GM23338 (cell line): ENCODE data around the gene PDE6C. TPM values are rescaled to one million over a fixed set of nuclear protein-coding genes. Genes with fewer than 3 reads are reported as not detected.

ENCODE experiments used
- ATAC-seq: fragments of 200-7000 bp; cut with Tn5 transposase; 3 replicates; pipeline ENCODE4 v1.9.1; 2020
- DNase-seq: peaks from one replicate; pipeline ENCODE4 v3.0.0-alpha.2; 2015; ENCODE audit warnings: low spot score
- H2AFZ ChIP-seq: fragments of 200-600 bp; sonication (generic); 2 replicates; pipeline ENCODE4 v1.8.0; 2016; ENCODE audit warnings: antibody characterized with exemption, mild to moderate bottlenecking, moderate library complexity
- H3F3A ChIP-seq: fragments of 200-600 bp; sonication (generic); replicated peaks from 2 replicates; pipeline ENCODE4 v1.8.0; 2017; ENCODE audit warnings: antibody characterized with exemption, mixed run types, low read depth
- H3K27ac ChIP-seq: fragments of 200-600 bp; sonication (generic); 2 replicates; pipeline ENCODE4 v1.6.1; 2016; ENCODE audit warnings: low read depth
- H3K27me3 ChIP-seq: fragments of 200-600 bp; sonication (generic); 2 replicates; pipeline ENCODE4 v1.8.0; 2016; ENCODE audit warnings: mild to moderate bottlenecking, mixed run types, moderate library complexity; ENCODE audit not compliant: insufficient read depth
- H3K36me3 ChIP-seq: fragments of 200-600 bp; sonication (generic); 2 replicates; pipeline ENCODE4 v1.8.0; 2016; ENCODE audit warnings: mild to moderate bottlenecking; ENCODE audit not compliant: insufficient read depth
- H3K4me1 ChIP-seq: fragments of 200-600 bp; sonication (generic); 2 replicates; pipeline ENCODE4 v1.8.0; 2016; ENCODE audit warnings: mild to moderate bottlenecking, moderate library complexity; ENCODE audit not compliant: insufficient read depth
- H3K4me2 ChIP-seq: fragments of 200-600 bp; sonication (generic); 2 replicates; pipeline ENCODE4 v1.7.1; 2017; ENCODE audit warnings: mixed run types
- H3K4me3 ChIP-seq: fragments of 200-600 bp; sonication (generic); 2 replicates; pipeline ENCODE4 v1.6.1; 2016; ENCODE audit warnings: mixed run types
- H3K79me2 ChIP-seq: fragments of 200-600 bp; sonication (generic); replicated peaks from 2 replicates; pipeline ENCODE4 v1.8.0; 2017; ENCODE audit warnings: mild to moderate bottlenecking; ENCODE audit not compliant: insufficient read depth
- H3K9me2 ChIP-seq: fragments of 200-600 bp; sonication (generic); 2 replicates; pipeline ENCODE4 v1.8.0; 2017; ENCODE audit not compliant: insufficient read depth
- H4K20me1 ChIP-seq: fragments of 200-600 bp; sonication (generic); replicated peaks from 2 replicates; pipeline ENCODE4 v1.8.0; 2017; ENCODE audit warnings: mild to moderate bottlenecking; ENCODE audit not compliant: insufficient read depth
- H3K27ac Mint-ChIP-seq: 2 replicates; pipeline ENCODE4 v1.8.0; 2020; ENCODE audit warnings: inconsistent platforms, mild to moderate bottlenecking, moderate library complexity, mixed read lengths
- H3K27me3 Mint-ChIP-seq: 3 replicates; pipeline ENCODE4 v1.8.0; 2022; ENCODE audit warnings: low read depth, mild to moderate bottlenecking, moderate library complexity, mixed read lengths, inconsistent platforms; ENCODE audit not compliant: insufficient read depth, poor library complexity
- H3K36me3 Mint-ChIP-seq: 3 replicates; pipeline ENCODE4 v1.8.0; 2021; ENCODE audit warnings: low read depth, mild to moderate bottlenecking, inconsistent platforms, moderate library complexity, mixed read lengths
- H3K4me1 Mint-ChIP-seq: 3 replicates; pipeline ENCODE4 v1.8.0; 2020; ENCODE audit warnings: mild to moderate bottlenecking, inconsistent platforms, mixed read lengths
- H3K4me3 Mint-ChIP-seq: 3 replicates; pipeline ENCODE4 v1.8.0; 2021; ENCODE audit warnings: moderate library complexity, mild to moderate bottlenecking, inconsistent platforms, mixed read lengths
- H3K9me3 Mint-ChIP-seq: 3 replicates; pipeline ENCODE4 v1.8.0; 2020; ENCODE audit warnings: moderate library complexity, mild to moderate bottlenecking, inconsistent platforms, mixed read lengths
- CREB1 ChIP-seq: fragments of 250-450 bp; sonication (Bioruptor Pico); IDR thresholded peaks from 2 replicates; pipeline ENCODE4 v1.5.0; 2020; ENCODE audit warnings: low read depth, mild to moderate bottlenecking, moderate library complexity
- EZH2 ChIP-seq: fragments of 200-600 bp; sonication (generic); IDR thresholded peaks from one replicate; pipeline ENCODE4 v1.8.0; 2017; ENCODE audit warnings: antibody characterized with exemption, mild to moderate bottlenecking, low read depth; ENCODE audit not compliant: unreplicated experiment
- EZH2phosphoT487 ChIP-seq: fragments of 200-600 bp; sonication (generic); IDR thresholded peaks from one replicate; pipeline ENCODE4 v1.8.1; 2018; ENCODE audit warnings: antibody characterized with exemption; ENCODE audit not compliant: unreplicated experiment
- JUNB ChIP-seq: IDR thresholded peaks from one replicate; pipeline ENCODE4 v1.6.1; 2016; ENCODE audit warnings: antibody characterized with exemption; ENCODE audit not compliant: unreplicated experiment
- NANOG ChIP-seq: IDR thresholded peaks from 2 replicates; pipeline ENCODE4 v1.6.1; 2016; ENCODE audit warnings: antibody characterized with exemption, borderline replicate concordance
- POLR2AphosphoS5 ChIP-seq: IDR thresholded peaks from 2 replicates; pipeline ENCODE4 v1.6.1; 2016; ENCODE audit warnings: antibody characterized with exemption, low read depth
- STAT1 ChIP-seq: IDR thresholded peaks from one replicate; pipeline ENCODE4 v1.6.1; 2016; ENCODE audit warnings: antibody characterized with exemption; ENCODE audit not compliant: unreplicated experiment
- ZNF114 ChIP-seq: fragments of 250-450 bp; sonication (Bioruptor Pico); IDR thresholded peaks from 2 replicates; pipeline ENCODE4 v1.5.0; 2020; ENCODE audit warnings: mild to moderate bottlenecking, moderate library complexity
- ZNF331 ChIP-seq: fragments of 250-450 bp; sonication (Bioruptor Pico); IDR thresholded peaks from 2 replicates; pipeline ENCODE4 v1.5.0; 2020; ENCODE audit warnings: low read depth, mild to moderate bottlenecking, moderate library complexity
- polyA plus RNA-seq: library from polyadenylated mRNA; unstranded; fragments of >200 nt; fragmentation: Nextera tagmentation; extraction: Ambion mirVana; gene quantifications from 2 replicates; pipeline ENCODE4 v1.2.1, GENCODE V29; 2016
- total RNA-seq: library from RNA; depleted of rRNA; stranded (reverse); fragments of >200 nt; shearing (Covaris generic); gene quantifications from 2 replicates; pipeline ENCODE4 v1.2.3, GENCODE V29; 2014
- TF ChIP-seq, protein P1 (sequence below): fragments of 250-450 bp; sonication (Bioruptor Pico); IDR thresholded peaks from 2 replicates; pipeline ENCODE4 v1.5.0; 2020; ENCODE audit warnings: mild to moderate bottlenecking, moderate library complexity
- TF ChIP-seq, protein P2 (sequence below): IDR thresholded peaks from 2 replicates; pipeline ENCODE4 v1.6.1; 2016; ENCODE audit warnings: antibody characterized with exemption
- TF ChIP-seq, protein P3 (sequence below): IDR thresholded peaks from one replicate; pipeline ENCODE4 v1.6.1; 2018; ENCODE audit warnings: antibody characterized with exemption; ENCODE audit not compliant: unreplicated experiment
- TF ChIP-seq, protein P4 (sequence below), 2 experiments: fragments of 200-600 bp in 1 of 2; sonication (generic) in 1 of 2; conservative IDR thresholded peaks; 2 replicates each; pipeline versions ENCODE4 v1.5.1 to v1.6.1; 2016 to 2017; ENCODE audit warnings: antibody characterized with exemption in 2 of 2, low read depth in 2 of 2, mild to moderate bottlenecking in 2 of 2, moderate library complexity in 1 of 2

PDE6C gene
- total and polyA plus RNA-seq, 2 experiments from 2014 or later, result 0.06 TPM; not detected in 1

DNA sequence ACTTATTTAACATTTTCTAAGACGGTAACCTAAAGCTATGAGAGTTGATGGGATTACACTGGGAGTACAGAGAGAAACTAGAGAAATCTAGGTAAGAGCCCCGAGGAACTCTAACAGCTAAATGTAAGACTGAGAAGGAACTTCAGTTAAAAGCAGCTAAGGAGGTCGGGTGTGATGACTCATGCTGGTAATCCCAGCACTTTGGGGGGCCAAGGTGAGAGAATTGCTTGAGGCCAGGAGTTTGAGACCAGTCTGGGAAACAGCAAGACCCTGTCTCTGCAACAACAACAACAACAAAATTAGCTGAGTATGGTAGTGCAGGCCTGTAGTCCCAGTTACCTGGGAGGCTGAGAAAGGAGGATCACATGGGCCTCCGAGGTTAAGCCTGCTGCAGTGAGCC, 66.0 kb downstream of the PDE6C start:
- H3K4me3 ChIP-seq, result no peak overlapping the region
- Mint-ChIP-seq H3K36me3 (peaks cover 8% of the 10 kb centered on the region; the same call in 2 of the 3 replicates), H3K4me3 (no peak overlapping the region), H3K9me3 (no peaks in the 10 kb centered on the region), H3K4me1 (no peaks in the 10 kb centered on the region), H3K27ac (no peak overlapping the region), H3K27me3 (no peaks in the 10 kb centered on the region)
- H3K4me2 ChIP-seq, result no peak overlapping the region
- H3K36me3 ChIP-seq, result no peaks in the 10 kb centered on the region
- H2AFZ ChIP-seq, result no peak overlapping the region
- H3K79me2 ChIP-seq, result no peaks in the 10 kb centered on the region
- DNase-seq (no peak), ATAC-seq (no peak)
- H3F3A ChIP-seq, result no peaks in the 10 kb centered on the region
- no peak overlapping the region for H3K27ac ChIP-seq
- TF ChIP-seq STAT1, result no peak
- no peak for TF ChIP-seq EZH2phosphoT487
- TF ChIP-seq, protein P1, sequence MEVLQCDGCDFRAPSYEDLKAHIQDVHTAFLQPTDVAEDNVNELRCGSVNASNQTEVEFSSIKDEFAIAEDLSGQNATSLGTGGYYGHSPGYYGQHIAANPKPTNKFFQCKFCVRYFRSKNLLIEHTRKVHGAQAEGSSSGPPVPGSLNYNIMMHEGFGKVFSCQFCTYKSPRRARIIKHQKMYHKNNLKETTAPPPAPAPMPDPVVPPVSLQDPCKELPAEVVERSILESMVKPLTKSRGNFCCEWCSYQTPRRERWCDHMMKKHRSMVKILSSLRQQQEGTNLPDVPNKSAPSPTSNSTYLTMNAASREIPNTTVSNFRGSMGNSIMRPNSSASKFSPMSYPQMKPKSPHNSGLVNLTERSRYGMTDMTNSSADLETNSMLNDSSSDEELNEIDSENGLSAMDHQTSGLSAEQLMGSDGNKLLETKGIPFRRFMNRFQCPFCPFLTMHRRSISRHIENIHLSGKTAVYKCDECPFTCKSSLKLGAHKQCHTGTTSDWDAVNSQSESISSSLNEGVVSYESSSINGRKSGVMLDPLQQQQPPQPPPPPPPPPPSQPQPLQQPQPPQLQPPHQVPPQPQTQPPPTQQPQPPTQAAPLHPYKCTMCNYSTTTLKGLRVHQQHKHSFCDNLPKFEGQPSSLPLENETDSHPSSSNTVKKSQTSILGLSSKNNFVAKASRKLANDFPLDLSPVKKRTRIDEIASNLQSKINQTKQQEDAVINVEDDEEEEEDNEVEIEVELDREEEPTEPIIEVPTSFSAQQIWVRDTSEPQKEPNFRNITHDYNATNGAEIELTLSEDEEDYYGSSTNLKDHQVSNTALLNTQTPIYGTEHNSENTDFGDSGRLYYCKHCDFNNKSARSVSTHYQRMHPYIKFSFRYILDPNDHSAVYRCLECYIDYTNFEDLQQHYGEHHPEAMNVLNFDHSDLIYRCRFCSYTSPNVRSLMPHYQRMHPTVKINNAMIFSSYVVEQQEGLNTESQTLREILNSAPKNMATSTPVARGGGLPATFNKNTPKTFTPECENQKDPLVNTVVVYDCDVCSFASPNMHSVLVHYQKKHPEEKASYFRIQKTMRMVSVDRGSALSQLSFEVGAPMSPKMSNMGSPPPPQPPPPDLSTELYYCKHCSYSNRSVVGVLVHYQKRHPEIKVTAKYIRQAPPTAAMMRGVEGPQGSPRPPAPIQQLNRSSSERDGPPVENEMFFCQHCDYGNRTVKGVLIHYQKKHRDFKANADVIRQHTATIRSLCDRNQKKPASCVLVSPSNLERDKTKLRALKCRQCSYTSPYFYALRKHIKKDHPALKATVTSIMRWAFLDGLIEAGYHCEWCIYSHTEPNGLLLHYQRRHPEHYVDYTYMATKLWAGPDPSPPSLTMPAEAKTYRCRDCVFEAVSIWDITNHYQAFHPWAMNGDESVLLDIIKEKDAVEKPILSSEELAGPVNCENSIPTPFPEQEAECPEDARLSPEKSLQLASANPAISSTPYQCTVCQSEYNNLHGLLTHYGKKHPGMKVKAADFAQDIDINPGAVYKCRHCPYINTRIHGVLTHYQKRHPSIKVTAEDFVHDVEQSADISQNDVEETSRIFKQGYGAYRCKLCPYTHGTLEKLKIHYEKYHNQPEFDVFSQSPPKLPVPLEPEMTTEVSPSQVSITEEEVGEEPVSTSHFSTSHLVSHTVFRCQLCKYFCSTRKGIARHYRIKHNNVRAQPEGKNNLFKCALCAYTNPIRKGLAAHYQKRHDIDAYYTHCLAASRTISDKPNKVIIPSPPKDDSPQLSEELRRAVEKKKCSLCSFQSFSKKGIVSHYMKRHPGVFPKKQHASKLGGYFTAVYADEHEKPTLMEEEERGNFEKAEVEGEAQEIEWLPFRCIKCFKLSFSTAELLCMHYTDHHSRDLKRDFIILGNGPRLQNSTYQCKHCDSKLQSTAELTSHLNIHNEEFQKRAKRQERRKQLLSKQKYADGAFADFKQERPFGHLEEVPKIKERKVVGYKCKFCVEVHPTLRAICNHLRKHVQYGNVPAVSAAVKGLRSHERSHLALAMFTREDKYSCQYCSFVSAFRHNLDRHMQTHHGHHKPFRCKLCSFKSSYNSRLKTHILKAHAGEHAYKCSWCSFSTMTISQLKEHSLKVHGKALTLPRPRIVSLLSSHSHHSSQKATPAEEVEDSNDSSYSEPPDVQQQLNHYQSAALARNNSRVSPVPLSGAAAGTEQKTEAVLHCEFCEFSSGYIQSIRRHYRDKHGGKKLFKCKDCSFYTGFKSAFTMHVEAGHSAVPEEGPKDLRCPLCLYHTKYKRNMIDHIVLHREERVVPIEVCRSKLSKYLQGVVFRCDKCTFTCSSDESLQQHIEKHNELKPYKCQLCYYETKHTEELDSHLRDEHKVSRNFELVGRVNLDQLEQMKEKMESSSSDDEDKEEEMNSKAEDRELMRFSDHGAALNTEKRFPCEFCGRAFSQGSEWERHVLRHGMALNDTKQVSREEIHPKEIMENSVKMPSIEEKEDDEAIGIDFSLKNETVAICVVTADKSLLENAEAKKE (CRISPR knock-in tag), result no peak
- no peak for TF ChIP-seq ZNF114 (CRISPR knock-in tag)
- TF ChIP-seq POLR2AphosphoS5, result no peak
- no peak for TF ChIP-seq ZNF331 (CRISPR knock-in tag)
- TF ChIP-seq, protein P2, sequence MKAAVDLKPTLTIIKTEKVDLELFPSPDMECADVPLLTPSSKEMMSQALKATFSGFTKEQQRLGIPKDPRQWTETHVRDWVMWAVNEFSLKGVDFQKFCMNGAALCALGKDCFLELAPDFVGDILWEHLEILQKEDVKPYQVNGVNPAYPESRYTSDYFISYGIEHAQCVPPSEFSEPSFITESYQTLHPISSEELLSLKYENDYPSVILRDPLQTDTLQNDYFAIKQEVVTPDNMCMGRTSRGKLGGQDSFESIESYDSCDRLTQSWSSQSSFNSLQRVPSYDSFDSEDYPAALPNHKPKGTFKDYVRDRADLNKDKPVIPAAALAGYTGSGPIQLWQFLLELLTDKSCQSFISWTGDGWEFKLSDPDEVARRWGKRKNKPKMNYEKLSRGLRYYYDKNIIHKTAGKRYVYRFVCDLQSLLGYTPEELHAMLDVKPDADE, result no peak
- TF ChIP-seq, protein P3, sequence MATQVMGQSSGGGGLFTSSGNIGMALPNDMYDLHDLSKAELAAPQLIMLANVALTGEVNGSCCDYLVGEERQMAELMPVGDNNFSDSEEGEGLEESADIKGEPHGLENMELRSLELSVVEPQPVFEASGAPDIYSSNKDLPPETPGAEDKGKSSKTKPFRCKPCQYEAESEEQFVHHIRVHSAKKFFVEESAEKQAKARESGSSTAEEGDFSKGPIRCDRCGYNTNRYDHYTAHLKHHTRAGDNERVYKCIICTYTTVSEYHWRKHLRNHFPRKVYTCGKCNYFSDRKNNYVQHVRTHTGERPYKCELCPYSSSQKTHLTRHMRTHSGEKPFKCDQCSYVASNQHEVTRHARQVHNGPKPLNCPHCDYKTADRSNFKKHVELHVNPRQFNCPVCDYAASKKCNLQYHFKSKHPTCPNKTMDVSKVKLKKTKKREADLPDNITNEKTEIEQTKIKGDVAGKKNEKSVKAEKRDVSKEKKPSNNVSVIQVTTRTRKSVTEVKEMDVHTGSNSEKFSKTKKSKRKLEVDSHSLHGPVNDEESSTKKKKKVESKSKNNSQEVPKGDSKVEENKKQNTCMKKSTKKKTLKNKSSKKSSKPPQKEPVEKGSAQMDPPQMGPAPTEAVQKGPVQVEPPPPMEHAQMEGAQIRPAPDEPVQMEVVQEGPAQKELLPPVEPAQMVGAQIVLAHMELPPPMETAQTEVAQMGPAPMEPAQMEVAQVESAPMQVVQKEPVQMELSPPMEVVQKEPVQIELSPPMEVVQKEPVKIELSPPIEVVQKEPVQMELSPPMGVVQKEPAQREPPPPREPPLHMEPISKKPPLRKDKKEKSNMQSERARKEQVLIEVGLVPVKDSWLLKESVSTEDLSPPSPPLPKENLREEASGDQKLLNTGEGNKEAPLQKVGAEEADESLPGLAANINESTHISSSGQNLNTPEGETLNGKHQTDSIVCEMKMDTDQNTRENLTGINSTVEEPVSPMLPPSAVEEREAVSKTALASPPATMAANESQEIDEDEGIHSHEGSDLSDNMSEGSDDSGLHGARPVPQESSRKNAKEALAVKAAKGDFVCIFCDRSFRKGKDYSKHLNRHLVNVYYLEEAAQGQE, result no peak
- TF ChIP-seq NANOG, result no peak
- TF ChIP-seq CREB1 (CRISPR knock-in tag), result no peak
- no peak for TF ChIP-seq JUNB
- no peak for TF ChIP-seq EZH2
- TF ChIP-seq, protein P4, sequence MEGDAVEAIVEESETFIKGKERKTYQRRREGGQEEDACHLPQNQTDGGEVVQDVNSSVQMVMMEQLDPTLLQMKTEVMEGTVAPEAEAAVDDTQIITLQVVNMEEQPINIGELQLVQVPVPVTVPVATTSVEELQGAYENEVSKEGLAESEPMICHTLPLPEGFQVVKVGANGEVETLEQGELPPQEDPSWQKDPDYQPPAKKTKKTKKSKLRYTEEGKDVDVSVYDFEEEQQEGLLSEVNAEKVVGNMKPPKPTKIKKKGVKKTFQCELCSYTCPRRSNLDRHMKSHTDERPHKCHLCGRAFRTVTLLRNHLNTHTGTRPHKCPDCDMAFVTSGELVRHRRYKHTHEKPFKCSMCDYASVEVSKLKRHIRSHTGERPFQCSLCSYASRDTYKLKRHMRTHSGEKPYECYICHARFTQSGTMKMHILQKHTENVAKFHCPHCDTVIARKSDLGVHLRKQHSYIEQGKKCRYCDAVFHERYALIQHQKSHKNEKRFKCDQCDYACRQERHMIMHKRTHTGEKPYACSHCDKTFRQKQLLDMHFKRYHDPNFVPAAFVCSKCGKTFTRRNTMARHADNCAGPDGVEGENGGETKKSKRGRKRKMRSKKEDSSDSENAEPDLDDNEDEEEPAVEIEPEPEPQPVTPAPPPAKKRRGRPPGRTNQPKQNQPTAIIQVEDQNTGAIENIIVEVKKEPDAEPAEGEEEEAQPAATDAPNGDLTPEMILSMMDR (conservative IDR thresholded peaks at IDR 0.05; ENCODE audit: low read depth in 2 of 2), result no peak
- no peaks in the 10 kb centered on the region for H3K4me1 ChIP-seq
- H3K27me3 ChIP-seq, result no peaks in the 10 kb centered on the region
- no peaks in the 10 kb centered on the region for H4K20me1 ChIP-seq
- no peaks in the 10 kb centered on the region for H3K9me2 ChIP-seq
